ENCODE data around the gene ERC2.

The ERC2 gene

DNA sequence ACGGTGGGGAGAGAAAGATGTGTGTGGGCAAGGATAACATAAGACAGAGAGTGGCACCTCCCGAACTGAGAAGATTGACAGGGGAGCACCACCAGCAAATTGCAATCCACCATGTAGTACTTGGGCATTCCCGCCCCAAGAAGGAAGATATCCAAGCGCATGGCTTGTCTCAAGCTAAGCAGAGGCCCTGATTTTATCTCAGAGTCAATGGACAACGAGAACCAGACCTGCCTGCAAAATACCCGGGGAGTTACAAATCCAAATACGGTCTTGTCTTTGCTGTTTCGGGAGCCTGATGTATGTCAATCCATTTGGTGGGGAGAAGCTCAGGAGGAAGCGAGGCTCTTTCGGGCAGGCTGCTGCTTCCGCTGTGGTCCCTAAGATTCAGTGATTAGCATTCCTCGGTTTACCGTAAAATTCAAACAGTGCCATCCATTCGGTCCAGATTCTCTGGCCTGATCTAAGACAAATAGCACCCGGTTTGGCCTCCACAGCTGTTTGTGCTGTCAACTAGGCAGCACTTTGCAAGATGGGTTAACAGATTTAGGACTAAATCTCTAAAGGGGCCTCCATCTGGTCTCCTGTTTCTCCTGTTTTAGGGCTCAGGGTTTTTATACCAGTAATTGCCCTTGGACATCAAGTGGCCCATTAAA lies 883.4 kb downstream of the ERC2 start:
- no peak for DNase-seq (ENCODE audit: low spot score)

DNA sequence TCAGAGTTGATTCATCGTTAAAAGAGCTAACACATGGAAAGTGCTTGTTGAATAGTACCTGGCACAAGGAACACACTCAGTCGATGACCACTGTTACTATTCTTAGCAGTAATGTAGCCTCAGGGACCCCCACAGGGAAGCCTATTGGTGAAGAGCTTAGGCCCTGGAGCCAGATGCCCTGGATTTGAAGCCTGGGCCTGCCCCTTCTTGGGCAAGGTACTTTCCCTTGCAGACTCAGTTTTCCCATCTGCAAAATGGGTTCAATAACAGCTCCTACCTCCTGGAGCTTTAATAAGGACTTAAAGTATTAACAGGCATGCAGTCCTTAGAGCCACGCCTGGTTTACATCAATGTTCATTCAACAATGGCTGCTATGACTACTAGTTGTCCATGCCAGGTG lies 884.2 kb downstream of the ERC2 start:
- DNase-seq (ENCODE audit: low spot score) = no peak

DNA sequence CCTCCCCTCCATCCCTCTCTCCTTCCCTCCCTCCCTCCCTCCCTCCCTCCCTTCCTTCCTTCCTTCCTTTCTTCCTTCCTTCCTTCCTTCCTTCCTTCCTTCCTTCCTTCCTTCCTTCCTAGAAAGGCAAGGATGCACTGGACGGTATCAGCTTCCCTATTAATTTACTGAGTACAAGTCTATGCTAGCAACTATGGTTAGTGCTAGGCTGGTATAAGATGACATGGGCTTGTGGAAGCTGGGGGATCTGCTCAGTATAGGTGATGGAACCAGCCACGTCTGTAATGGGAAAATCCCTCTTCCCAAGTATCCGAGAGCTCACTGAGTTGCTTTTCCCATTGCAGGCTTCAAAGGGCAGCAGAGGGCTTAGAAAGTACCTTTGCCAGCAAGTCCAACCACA lies 884.8 kb downstream of the ERC2 start:
- no peak for DNase-seq (ENCODE audit: low spot score)

DNA sequence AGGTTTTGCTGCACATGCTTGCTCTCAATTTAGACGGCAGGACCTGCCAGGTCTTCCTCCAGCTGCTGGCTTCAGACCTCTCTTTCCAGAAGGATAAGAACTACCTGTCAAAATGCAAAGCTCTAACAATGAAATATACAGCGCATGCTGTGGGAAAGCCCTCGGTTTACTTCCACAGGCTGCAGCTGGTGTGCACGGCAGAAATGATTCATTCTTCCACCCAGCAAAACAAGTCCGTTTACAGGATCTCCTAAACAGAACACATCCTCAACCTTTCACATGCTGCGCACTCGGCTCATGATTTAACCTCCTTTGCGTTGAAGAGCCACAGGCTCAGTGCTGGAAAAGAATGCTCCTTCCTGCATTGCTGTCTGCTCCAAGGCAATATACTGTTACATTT lies 888.8 kb downstream of the ERC2 start:
- DNase-seq (ENCODE audit: low spot score) = no peak

DNA sequence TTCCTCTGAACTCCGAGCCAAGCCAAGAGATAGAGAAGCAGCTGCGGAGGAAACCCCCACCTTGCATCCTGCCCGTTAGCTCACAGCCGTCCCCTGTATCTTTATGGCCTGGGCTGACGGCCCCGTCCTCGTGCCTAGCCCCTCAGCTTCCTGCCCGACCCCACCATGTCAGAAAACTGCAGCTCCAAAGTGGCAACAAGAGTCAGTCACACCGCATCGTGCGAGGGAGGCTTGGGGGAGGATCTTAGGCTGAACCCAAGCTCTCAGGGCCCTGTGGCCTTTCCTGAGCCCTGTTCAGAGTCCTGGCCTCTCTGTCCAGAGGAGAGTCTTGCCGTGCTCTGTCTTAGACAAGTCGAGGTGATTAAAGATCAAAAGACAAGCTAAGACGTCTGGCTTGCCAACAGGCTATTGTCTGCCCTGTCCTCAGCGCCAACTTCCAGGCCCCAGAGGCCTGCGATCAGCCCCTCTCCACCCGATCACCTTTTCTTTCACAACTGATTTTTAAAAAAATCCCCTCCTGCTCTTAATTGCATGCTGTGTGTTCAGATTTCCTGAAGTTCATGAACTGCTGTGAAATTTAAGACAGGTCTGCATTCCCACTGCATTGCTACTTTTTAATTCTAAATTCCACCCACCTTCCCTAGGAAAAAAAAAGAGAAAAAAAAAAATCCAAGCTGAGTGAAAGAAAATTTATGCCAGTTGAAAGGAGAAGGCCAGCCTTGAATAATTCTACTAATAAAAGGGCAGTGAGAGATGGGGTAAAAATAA lies 891.5 kb downstream of the ERC2 start:
- no peak for DNase-seq (ENCODE audit: low spot score)

DNA sequence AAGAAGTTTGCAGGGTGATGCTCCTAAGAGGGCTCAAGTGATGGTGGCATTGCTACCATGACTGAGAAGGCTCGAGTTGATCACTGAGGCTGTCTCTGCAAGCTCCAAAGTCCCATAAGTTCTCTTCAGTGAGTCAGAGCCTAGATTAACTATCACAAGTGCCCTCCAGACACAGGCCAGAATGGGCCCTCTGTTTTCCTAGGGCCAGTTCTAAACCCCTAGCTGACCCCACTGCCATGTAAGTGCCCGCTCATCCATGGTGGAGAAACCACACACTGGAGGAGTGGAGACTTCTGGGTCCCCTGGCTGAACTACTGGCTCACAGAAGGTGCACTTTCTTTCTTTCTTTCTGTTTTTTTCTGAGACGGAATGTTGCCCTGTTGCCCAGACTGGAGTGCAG lies 893.6 kb downstream of the ERC2 start:
- DNase-seq (ENCODE audit: low spot score) = no peak

DNA sequence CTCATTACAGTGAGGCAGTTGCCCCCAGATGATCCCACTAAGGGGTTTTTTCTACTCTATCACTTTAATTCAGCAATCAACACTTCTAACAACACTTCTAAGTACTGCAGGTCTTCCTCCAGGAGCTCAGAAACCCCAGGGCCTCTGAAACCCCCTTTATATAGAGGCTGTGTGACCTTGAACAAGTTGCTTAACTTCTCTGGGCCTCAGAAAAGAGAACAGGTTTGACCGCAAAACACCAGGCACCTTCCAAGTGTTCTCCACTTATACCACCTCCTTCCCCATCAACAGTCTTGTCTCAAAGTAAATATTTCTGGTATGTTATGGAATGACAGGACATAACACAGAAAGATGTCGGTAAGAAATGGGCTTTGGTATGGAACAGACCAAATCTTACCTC lies 895.5 kb downstream of the ERC2 start:
- no peak for DNase-seq (ENCODE audit: low spot score)

DNA sequence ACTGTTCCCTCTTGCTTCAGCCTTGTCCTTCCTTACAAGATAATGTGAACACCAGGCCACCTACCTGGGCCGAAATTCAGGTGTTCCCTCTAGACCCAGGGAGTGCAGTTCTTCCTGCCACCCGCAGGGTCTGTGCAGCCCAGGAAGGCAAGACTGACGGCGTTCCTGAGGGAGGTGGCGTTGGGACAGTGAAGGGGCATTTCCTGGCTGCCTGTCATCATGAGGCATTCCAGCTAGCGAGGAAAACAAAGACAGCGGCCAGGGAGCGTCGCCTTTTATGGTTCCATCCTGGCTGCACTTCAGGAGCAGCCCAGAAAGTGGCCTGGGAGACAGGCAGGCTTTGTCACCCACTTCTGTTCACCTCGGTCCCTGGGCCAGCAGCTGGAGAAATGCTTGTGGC lies 896.4 kb downstream of the ERC2 start:
- DNase-seq (ENCODE audit: low spot score) = no peak

DNA sequence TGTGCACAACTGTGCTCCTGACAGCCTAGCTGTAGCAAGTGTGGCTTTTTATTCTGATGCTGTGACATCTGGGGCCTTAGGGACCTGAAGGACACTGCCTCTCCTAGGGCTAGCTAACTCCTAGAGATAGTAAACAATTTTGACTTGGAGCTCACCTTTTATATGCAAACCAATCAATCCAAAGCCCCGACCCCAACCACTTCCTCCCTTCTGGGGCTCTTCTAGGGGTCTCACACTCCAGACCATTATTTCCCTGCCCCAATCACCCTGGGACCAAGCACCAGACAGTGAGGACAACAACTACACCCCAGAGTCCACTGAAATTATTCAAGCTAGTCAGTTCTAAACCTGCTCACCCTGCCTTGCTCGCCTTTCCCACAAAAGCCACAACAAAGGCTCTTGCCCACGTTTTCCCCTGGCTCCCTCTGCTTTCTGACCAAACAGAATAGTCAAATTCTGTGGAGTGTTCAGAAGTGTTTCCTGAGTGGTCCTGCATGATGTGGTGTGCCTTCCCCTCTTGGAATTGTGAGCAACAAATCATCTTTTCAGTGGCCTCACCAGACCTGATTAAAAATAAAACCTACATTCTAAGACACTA lies 897.0 kb downstream of the ERC2 start:
- DNase-seq (ENCODE audit: low spot score) = no peak

DNA sequence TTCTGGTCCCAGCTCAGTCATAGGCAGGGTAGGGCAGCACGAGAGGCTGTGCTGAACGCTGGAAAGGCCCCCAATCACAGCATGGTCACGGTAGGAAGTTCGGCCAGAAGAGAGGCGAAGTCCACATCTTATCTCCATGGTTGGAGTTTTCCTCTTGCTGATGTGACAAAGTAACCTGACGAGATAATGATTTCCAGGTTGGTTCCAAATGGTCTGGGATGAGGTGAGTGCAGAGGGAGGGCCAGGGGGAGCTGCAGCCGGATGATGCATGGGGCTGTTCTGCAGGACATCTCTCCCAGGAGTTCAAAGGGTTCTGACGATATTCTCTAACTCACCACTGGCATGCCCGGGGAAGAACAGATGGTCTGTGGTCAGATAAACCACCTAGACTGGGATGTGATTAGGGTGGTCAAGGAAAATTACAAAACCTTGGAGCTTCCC lies 898.0 kb downstream of the ERC2 start:
- DNase-seq (ENCODE audit: low spot score) = no peak

DNA sequence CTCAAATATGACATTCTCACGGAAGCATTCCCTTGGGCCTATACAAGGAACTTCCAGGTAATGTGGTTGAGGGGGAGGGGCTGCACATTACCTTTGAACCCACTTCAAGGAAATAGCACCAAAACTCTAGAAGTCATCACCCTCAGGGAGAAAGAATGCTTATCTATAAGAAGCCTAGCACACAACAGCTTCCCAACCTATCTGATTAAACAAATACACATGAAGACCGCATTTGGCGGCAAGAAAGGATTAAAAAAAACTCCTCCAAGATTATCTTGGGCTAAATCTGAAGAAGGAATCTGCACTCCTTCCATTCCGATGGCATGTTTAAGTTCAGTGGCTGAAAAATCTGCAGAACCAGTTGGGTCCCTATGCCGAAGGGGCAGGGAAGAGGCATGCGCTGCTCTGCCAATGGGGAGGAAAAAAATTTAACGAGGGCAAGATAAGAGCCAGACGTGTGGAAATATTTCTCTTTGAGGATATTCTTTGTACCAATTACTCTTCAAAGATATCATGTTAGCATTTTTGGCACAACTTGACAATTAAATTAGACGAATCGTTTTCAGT lies 899.2 kb downstream of the ERC2 start:
- no peak for DNase-seq (ENCODE audit: low spot score)

DNA sequence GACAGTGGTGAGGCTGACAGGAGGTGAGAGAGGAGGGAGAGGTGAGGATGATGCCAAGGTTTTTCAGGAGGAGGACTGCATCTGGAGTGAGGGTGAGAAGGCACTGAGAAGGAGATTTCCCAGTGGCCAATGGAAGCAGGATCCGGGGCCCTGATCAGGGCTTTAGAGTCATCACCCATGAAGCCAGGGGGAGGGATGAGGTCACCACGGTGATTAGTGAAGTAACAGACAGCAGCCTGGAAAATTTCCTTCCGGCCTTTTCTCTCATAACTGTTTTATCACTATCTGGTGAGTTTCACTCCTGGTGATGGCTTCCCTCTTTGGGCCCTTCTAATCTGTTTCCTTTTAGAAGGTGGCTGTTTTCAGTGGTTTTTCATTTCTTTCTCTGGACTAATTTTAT lies 900.7 kb downstream of the ERC2 start:
- no peak for DNase-seq (ENCODE audit: low spot score)

DNA sequence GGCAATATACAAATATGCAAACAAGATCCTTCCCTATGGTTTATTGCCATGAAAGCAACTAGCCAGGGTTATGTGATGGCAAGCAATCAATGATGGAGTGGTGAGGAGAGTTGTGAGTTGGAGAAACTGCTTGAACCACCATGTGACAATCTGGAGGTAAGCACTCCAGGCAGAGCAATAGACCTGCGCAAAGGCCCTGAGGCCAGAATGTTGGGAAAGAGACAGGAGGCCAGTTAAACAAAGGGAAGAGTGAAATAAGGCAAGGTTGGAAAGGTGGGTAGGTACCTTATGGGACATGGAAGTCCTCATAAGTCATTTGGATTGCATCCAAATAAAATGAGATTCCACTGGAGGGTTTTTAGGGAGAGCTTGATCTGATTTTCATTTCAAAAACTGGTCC lies 901.1 kb downstream of the ERC2 start:
- DNase-seq (ENCODE audit: low spot score) = no peak

DNA sequence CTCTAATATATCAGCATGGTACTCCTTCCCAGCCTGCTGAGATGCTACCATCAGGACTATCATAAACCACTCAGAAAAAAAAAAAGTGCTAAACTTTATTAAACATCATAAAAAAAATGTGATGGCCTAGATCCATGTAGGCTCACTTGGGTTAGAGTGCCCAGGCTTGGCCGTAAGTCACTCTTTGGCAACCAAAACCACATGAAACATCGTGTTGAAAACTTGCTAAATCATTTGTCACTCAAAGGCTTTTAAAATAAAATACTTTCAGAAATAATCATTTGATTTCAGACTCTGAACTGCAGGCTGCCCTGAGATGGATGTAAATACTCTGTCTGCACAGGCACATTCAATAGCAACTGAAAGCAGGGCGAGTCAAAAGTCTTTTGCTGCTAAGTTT lies 902.7 kb downstream of the ERC2 start:
- DNase-seq (ENCODE audit: low spot score) = no peak

DNA sequence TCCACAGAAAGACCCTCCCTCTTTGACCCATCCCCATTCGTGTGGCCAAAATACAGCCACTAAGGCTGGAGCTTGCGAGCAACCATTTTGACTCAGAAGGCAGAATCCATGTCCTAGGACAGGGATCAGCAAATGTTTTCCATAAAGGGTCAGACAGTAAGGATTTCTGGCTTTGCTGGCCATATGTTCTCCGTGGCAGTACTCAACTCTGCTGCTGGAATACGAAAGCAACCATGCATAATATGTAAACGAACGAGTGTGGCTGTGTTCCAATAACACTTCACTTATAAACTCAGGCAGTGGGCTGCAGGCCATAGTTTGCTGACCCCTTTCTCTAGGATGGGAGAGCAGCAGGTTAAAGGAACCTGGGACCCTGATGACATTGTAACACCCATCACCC lies 903.5 kb downstream of the ERC2 start:
- no peak for DNase-seq (ENCODE audit: low spot score)

DNA sequence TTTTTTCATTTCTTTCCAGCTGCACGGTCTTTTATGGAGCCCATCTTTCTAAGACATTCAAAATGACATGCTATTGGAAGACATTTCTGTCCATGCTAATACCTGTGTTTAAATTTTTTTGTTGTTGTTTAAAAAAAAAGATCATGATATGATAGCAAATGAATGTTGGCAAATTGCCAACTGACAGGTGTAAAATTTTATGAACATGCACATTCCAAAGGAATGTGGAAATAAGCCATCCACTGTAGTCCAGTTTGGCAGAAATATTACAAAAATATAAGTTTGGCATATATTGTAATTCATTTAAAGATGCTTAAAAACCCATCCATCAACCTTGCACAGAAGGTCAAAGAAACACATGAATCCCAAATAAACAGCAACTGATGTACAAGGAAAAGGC lies 905.6 kb downstream of the ERC2 start:
- DNase-seq (ENCODE audit: low spot score) = no peak

DNA sequence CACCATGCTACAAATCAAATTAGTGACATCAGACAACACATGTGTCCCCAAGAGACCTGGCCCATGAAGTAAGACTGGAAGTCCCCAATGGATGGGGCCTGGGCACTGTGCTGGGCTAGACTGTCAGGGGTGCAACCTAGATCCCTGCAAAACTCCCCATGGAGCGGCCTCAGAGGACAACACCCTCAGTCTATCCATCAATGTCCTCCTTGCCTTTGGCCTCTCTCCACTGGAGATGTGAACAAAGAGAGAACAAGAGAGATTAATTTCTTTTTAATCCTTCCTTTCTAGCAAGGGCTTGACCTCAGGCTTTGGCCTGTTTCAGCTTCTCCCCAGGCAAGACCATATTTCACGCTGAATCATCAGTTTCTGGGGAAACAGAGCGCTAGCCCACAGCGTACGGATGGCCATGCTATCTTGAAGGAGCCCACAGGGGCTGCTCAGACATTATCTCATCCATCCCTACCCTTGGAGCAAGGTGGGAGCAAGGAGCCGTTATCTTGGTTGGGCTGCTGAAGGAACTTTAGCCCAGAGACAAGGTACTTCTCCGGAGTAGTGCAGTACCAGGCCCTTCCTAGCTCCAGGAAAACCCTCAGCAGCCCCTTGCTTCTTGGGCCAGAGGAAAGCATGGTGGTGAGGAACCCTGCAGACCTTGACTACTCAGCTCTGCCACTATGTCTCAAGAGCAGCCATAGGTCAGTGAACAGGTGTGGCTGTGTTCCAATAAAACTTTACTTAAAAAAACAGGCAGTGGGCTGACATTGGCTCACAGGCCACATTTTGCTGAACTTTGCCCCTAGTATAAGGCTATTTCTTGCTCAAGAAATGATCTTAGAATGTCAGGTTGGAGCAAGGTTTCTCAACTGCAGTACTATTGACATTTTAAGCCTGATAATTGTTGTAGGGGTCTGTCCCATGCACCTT lies 908.5 kb downstream of the ERC2 start:
- no peak for DNase-seq (ENCODE audit: low spot score)

DNA sequence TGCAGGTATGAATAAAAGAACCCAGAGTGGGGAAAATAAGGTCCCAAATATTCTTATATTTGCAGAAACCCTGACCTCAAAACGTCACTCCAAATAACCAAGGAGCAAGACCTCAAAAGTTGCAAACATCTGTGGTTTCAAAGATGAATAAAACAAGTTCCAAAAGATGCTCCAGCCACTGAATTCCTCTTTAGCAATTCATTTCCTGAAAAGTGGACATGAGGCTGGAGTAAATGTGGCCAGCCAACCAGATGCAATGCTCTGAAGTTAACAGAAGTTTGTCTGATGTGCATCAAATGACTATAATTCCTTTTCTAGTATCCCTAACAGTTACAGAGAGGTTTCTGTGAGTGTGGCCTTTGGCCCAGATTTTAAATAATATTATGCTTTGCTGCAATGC lies 910.0 kb downstream of the ERC2 start:
- no peak for DNase-seq (ENCODE audit: low spot score)

DNA sequence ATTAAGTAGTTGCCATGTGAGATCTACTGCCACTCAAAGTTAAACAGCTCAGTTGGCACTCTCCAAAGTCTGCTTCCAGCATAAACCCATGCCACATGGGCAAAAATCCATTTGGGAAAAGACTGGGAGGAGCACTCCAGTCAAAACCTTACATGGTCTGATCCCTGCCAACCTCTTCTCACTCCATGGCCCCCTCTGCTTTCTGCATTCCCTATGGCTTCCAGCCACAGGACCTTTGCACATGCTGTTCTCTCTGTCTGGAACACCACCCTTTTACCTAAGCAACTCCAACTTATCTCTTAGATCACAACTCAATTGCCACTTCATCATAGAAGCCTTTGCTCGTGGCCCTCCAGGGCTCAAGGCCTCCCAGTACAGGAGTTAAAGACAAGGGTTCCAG lies 910.7 kb downstream of the ERC2 start:
- DNase-seq (ENCODE audit: low spot score) = no peak

DNA sequence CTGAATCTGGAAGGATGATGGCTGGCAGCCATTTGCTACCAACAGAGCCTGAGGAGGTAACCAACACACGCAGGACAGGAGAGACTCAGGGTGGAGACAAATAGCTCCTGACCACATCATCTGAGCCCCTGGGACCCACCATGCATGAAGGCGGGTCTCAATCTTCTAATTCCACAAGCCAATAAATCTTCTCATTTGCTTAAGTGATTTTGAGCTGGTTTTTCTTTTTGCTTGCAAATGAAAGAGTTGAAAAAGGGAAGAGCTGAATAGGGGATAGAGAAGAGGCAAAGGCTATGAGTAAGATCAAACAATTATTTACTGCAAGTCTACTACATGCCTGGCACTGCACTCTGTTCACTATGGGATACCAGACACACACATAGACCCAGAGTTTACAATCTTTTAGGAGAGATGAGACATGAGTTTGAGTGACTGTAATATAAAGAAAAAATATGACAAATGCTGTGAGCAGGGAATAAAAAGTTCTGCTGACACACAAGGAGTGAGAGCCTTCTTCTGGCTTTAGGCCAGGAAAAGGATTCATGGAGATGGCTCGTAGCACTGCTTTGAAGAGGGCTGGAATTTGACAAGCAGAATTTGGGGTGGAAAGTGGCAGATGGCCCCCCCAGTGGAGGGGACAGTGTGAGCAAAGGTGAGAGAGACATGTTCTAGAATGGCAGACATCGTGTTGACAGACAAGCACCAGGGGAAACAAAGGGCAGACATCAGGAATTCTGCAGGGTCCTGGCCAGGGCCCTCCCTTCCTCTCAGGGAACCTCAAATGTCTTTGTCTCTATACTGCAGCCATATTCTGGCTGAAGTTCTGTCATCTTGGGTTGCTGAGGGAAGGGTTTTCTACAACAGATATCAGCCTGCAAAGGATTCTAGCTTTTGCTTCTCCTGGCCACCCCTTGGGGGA lies 911.4 kb downstream of the ERC2 start:
- DNase-seq (ENCODE audit: low spot score) = no peak
